GM21576 (cell line): Measurements from ENCODE around the gene VEPH1.

Source experiments
- ATAC-seq: cut with Tn5 transposase; IDR thresholded peaks from one replicate; pipeline ENCODE4 v1.9.1; 2021; ENCODE audit warnings: mild to moderate bottlenecking, moderate library complexity; ENCODE audit not compliant: unreplicated experiment

The VEPH1 gene

DNA sequence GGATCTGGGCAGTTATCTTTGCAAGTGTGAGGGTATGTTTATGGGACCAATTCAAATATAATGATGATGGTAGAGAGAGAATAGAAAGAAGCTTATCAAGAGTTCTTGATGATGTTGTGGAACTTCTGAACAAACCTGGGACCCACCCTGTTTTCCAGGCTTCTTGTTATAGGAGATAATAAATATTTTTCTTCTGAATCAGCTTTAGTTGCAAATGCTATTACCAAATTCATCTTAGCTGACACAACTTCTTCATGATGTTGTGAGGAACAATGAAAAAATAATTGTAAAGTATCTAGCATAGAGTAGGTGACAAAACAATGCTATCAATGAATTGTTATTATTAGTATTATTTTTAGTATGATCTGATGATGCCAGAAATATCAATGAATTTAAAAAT is 110.1 kb downstream of the VEPH1 start:
- ATAC-seq, result no peak

DNA sequence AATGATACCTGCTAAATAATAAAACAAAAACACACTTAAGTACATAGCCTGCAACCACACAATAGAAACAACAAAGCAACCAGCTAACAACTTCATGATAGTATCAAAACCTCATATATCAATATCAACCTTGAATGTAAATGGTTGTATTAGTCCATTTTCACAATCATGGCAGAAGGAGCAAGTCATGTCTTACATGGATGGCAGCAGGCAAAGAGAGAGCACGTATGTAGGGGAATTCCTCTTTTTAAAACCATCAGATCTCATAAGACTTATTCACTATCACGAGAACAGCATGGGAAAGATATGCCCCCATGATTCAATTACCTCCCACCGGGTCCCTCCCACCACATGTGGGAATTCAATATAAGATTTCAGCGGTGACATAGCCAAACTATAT is 111.1 kb downstream of the VEPH1 start:
- no peak for ATAC-seq

DNA sequence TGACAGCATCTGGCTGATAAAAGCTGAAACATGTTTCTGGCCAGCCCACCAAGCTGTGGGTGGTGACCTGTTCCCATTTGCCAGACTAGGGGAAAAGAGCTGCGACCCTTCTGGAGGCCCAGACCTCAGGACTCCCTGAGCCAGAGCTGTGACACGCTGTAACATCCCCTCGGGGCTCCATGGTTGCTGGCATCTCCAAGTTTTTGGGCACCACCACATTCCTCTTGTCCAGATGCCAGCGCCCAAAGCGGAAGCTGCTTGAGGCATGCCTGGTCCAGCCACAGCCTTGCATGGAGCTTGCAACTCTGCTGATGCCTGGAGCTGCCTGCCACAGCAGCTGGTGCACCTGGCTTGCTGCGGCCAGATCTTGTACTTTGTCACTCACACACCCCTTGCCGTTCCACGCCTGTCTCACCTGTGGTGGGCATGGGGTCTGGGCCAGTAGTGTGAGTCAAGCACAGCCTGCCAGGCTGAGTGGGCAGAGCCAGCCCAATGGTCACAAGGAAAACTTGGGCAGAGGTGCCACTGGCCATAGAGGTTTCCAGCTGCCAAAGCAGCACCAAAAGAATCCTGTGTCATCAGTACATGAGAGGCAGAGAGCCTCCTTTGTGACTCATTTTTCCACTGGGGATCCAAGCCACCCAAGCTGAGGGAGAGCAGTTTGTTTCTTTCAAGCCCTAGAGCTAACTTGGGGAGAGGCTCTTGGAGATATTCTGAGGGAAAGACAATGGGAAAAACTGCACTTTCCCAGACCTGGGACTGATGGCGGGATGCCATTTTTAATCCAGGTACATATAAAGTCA is 112.3 kb downstream of the VEPH1 start:
- no peak for ATAC-seq

DNA sequence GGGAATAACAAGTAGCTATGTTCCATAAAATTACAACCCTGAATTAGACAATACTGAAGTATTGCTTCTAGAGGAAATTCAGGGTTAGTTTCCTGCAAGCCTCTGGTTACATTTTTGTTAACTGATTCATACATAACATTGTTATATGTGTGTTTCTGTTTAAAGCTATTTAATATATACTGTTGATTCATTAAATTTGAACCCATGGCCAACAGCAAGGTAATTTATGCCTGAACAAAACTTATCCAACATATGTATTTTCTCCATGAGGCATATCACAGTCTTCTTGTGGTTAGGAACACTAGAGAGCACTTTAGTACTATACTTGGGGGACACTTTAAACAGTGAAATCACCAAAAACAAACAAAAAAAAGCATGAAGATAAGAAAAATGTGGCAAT is 114.2 kb downstream of the VEPH1 start:
- no peak for ATAC-seq

DNA sequence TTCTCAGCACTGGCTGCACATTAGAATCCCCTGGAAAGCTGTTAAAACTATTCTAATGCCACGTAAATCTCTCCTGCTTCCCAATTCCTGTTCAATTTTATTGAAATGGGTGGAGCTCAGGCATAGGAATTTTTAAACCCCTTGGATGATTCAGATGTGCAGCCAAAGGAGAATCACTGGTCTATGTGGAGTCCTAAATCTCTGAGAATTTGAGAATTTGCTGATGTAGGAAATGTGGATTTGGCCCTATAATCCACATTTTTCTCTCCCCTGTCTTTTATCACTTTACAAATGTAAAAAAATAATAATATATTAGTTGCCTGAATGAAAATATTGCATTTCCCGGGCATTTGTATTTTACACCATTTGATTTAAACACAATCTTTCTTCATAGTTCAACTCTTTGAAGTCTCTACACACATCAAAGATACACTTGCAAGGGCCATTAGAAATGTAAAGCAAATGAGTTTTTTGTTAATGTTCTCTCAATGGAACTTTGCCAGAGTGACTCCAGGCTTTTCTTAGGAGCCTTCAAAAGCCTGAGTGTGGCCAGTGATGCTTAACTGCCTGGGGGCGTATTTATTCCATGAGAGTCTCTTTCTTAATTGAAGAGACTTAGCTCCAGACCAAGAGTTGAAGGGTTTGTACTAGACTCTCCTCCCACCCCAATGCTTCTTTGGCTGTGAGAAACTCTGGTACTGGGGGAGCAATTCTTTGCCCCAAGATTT is 115.3 kb downstream of the VEPH1 start:
- ATAC-seq, result no peak

DNA sequence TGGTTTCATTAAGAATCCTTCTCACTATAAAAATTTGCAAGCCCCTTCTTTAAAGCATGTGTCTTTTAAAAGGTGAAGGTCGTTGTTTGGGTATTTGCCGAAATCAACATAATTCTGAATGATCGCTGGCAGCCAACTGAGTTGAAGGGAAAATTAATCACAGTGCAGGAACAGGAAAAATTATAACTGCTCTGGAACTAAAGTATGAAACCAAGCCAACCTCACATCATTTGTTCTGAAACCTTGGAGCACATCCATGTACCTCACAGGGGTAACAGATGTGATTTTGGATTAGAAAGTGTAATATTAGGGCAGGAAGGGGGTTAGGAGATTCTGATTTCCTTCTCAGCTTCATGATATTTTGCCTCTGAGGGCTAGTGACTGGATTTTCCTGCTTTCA is 118.7 kb downstream of the VEPH1 start:
- ATAC-seq, result no peak

DNA sequence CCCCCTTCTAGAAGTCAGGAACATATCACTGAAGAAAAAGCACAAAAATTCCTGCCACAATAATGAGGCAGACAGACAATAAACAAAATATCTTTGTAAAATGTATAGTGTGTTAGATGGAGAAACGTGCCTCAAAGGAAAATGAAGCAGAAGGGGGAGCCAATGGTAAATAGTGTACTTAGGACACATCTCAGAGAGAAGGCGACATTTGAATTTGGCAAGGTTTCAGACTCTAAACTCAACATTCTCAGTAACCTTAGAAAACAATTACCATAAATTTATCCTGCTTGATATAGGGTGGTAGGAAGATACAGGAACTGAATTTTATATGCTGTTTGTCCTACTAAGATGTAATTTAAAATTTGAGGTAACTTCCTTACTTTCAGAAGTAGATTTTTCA is 119.2 kb downstream of the VEPH1 start:
- no peak for ATAC-seq

DNA sequence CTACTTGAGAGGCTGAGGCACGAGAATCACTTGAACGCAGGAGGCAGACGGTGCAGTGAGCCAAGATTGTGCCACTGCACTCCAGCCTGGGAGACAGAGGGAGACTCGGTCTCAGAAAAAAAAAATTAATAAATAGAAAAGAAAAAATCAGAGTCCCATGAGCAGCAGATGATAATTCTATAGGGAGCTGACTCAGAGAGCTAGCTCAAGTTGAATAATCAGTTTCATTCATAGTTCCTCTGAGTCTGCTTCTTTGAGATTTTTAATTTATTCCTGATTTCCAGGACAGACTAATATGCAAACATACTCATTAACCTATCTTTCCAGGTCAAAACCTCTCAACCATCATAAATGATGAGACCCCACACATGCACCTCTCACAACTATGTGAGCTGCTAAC is 121.6 kb downstream of the VEPH1 start:
- ATAC-seq, result no peak

DNA sequence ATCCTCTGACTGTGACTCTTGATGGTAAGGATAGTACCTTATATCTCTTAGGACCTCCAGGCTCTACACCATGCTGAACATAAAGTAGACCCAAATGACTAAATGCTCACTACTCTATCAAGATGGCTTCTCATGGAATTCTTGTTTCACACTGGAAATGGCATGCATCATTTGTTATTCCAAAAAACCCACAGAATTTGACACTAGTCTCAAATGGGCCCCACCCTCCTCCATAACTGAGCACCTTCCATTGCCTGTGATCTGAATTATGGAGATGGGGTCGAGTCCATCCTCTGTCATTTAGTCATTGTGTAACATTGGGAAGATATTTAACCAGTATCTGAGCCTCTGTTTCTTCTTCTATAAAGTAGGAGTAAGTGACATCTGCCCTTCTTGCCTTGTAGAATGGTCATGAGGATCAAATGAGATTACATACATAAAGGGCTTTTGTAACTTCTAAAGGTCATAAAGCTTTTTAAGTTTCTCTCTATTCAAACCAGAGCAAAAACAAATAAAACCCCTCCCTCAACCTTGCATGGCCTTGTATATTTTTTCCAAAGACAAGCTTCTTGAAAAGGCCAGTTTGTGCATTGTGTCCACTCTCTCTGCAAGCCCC is 123.6 kb downstream of the VEPH1 start:
- ATAC-seq, result no peak

DNA sequence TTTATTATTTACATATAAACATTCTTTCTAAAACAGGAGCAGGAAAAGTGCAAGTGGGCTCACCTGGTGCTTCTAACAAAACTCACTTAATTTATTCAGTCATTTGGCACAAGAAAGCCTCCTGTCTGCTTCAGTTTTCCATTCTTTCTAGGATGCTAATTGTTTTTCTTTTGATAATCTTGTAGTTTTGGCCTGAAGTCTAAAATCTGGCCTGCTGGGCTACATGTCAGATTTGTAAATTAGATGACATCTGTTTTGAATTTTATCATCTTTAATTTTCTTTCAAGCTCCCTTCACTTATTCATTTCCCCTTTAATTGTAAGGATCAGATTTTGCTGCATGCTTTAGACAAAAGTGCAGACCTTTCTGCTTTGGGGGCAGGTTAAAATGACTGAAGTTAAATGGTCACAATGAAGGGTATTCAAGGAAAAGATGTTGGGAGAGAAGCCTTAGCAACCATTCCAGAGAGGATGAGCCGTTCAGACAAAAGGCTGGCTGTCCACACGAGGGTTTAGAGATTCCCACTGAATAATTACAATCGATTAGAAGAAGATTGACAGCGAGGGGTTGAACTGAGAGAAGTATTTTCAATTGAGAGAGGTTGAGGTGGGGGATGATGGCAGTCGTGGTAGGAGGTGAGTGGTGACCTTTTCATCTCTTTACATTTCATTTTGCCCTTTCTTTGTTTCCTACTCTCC is 126.5 kb downstream of the VEPH1 start:
- no peak for ATAC-seq

DNA sequence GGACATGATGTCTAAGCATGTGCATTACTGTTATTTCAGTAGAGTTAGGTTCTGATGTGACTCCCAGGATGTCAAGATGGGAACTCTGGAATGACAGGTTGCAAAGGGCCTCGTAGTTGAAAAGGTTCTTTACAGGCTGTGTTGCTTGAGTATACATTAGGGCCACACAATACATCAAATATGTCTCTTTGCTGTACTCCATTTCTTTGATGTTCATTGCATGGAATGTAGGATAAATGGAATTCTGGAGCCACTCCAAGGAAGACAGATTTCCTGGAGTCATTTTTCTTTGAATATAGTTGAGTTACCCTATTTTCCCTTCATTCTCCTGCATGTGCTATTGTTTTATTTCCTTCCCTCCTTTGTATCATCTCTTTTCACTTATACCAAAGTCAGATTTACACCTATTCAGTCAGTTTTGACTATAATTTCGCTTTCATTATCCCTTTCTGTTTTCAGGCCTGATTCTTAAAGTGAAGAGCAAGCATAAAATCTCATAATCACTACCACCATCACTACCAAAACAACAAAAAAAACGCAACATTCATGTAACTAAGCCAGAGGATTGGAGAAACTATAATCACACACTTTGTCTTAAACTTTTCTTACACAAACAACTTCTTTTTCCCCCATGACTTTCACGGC is 127.8 kb downstream of the VEPH1 start:
- no peak for ATAC-seq

DNA sequence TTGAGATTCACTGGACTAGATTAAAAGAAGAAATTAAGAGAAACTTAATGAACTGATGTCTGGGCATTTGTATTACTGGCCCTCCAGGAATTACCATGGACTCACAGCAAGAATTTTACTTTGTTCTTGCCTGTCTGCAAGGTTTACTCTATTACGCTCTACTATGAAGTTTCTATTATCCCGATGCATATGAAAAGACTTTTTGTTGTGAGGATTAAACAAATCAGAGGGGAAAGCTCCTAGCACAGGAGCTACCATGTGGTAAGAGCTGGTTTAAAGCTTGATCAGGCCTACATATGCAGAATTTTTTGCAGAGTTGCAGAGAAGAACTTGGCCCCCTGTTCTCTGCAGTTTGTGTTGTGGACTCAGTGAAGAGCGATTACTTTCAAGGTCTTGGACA is 128.3 kb downstream of the VEPH1 start:
- no peak for ATAC-seq

DNA sequence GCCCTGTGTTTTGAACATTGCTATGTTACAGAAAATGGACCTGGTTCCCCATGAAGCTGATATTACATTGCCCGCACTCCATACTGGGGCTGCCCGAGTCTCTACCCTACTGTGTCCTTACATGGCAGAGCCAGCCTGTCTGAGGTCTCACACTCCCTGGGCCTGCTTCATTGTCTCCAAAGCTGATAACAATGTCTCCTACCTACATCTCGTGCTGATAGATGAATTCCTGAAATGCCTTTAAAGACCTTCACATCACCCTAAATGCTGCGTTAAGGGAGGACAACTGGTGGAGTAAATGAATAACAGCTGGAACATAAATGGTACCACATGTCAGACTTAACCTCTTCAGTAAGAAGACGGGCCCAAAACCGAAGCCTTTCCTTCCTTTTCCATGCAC is 129.4 kb downstream of the VEPH1 start:
- ATAC-seq, result no peak

DNA sequence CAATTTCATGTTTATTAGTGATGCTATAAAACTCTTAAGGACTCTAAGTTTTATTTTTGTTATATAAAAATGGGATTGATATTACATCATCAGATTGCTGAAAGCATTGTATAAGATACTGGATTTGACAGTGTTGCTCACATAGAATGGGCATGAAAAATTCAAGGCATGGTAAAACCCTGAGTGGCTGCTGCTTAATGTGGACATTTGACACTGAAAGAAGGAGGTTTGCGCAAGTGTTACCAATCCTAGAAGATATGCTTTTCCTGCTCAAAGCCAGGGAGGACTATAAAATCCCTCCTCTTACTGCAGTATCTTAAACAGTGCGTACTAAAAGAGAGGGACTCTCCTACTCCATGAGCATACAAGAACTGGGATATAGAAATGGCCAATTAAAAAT is 132.3 kb downstream of the VEPH1 start:
- ATAC-seq, result no peak

DNA sequence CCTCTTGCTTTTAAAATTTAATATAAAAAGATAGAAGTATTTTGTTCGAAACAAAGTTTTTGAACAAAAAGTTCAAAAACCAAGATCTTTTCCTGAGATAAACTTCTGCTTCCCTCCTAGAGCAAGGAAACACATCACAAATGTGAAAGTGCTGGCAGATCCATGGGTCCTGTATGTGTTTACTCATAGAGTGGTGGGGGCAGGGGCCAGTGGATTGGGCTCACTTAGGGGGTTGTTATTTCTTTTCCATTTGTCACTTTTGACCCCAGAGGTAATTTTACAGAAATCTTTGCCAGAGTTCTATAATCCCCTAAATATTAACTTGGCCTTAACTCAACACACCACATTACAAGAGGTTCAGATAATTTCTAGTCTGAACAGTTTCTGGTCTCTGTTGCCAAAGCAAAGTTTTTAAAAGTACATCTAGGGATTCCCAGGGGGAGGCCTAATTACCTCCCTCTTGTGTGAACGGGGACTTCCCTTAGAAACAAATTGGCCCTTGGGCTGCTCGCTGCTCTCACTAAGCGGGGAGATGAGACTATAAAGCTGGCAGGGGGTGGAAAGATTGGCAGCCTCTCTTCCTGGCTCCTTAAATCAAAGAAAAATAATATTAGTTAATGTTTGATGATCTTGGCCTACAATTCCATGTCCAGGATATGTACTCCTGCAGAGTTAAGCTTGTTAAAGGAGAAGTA is 133.3 kb downstream of the VEPH1 start:
- no peak for ATAC-seq

DNA sequence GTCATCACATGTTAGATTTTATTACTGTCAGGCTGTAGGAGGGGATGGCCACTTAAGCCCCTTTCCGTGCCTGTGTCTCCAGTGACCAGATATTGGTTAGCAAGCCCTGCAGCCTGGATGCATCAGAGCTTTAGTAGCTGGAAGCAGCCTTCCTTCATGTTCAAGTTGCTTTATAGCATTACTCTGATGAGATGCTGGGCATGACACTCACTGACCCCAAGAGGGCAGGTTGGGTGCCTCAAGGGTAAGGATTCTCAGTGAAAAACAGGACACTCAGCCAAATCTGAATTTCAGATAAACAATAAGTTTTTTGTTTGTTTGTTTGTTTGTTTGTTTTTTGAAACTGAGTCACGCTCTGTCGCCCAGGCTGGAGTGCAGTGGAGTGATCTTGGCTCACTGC is 135.0 kb downstream of the VEPH1 start:
- no peak for ATAC-seq

DNA sequence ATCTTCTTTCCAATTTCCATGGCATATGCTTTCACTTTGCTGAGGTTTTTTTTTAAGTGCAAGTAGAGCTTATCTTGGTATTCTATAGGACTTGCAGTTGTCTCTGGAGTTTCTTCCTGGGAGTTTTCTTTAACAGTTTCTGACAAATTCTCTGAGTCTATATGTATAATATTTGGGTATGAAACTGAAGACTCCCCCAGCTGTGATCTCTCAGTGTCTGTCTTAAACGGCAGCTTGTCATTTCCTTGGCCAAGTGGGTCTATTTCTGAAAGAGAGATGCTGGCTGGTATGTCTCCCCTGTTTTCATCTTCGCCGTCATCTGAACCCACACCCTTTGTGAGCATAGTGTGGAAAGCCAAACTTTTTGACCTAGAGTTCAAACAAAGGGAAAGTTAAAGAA is 139.8 kb downstream of the VEPH1 start:
- no peak for ATAC-seq

DNA sequence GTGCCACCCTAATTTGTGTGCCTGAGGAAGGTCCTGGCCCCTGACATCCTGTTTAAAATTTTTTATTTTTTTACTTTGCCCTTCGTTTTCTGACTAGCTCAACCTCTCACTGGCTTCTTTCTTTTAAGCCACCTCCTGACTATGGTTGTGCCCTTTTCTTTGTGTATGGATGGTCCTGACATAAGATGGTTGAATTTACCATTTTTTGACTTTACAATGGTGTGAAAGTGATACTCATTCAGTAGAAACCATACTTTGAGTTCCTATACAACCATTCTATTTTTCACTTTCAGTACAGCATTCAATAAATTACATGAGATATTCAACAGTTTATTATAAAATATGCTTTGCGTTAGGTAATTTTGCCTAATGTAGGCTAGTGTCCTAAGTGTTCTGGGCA is 140.9 kb downstream of the VEPH1 start:
- no peak for ATAC-seq

DNA sequence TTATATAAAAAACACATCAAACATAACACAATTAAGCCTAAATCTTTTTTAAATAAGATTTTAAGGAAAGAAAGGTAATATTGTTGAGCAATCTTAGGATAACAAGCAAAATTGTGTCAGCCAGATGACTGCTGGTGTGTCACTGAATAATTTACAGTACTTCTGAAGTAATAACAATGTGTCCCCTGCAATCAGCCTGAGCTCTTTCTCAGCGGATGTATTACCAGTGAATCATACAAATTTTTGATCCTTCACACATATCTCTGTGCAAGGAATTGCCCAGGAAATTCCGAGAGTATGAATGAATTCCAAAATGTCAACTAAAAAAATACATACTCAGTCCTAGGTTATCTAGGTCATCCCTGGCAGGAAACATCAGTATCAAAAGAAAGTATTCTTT is 143.2 kb downstream of the VEPH1 start:
- no peak for ATAC-seq

DNA sequence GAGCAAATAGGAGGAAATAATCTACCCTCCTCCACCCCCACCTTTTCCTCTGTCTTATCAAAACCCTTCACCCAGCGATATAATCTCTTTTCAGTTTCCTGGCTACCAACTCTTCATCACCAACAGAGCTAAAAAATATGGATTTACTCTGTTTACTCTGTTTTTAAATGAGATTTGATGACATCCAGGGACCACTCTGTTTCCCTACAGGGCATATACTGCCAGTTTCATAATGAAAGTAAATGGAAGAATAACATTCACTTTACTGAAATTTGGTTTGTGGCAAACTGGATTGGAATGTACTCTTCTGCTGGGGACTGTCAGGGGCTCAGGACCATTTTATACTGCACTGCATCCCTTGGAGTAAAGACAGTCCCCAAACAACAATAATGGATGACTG is 146.7 kb downstream of the VEPH1 start:
- no peak for ATAC-seq
